Sigmoid colon (tissue), 4 donors: Measurements from ENCODE around the gene CDH13.

Experiments used
- POLR2A ChIP-seq, 2 donors: fragments of 450-650 bp; IDR thresholded peaks; one replicate each; pipeline ENCODE4 v1.6.1; 2016; ENCODE audit warnings: antibody characterized with exemption in 2 of 2, mild to moderate bottlenecking in 2 of 2, moderate library complexity in 2 of 2
- POLR2AphosphoS5 ChIP-seq, 4 donors: sonication (generic); formaldehyde crosslinking; IDR thresholded peaks; one replicate each; pipeline ENCODE4 v1.6.1; 2017; ENCODE audit warnings: antibody characterized with exemption in 4 of 4
- TF ChIP-seq, protein P1 (sequence below), 4 experiments: fragments of 450-650 bp in 3 of 4; fragments of 200-600 bp in 1 of 4; IDR thresholded peaks; one replicate each; pipeline ENCODE4 v1.5.1; 2016 to 2019; ENCODE audit warnings: antibody characterized with exemption in 4 of 4, mild to moderate bottlenecking in 3 of 4, moderate library complexity in 2 of 4

DNA sequence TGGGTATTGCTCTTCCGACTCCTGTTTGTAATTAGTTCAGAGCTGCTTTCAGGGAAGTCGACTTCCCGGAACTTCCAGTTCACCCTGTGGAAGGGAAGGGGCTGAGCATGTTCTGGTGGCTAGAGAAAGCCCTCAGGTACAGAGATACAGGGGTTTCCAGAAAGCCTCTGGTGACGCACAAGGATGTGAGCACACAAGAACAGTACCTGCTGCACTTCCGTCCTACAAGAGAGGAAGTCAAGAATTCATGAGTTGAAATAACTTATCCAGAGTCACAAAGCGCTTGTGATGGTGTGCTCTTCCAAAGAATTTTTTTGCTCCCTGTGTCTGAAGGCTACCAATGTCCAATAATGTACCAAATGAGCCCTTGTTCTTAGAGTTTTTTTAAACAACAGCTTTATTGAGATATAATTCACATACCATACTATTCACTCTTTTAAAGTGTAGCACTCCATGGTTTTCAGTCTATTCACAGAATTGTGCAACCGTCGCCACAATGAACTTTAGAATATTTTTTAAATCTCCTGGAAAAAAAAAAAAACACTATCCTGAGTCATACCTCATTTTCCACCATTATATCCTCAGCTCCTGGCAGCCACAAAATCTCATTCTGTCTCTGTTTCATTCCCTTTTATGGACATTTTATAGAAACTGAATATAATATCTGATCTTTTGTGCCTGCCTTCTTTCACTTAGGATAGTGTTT lies 327.6 kb downstream of the CDH13 start:
- TF ChIP-seq, protein P1, sequence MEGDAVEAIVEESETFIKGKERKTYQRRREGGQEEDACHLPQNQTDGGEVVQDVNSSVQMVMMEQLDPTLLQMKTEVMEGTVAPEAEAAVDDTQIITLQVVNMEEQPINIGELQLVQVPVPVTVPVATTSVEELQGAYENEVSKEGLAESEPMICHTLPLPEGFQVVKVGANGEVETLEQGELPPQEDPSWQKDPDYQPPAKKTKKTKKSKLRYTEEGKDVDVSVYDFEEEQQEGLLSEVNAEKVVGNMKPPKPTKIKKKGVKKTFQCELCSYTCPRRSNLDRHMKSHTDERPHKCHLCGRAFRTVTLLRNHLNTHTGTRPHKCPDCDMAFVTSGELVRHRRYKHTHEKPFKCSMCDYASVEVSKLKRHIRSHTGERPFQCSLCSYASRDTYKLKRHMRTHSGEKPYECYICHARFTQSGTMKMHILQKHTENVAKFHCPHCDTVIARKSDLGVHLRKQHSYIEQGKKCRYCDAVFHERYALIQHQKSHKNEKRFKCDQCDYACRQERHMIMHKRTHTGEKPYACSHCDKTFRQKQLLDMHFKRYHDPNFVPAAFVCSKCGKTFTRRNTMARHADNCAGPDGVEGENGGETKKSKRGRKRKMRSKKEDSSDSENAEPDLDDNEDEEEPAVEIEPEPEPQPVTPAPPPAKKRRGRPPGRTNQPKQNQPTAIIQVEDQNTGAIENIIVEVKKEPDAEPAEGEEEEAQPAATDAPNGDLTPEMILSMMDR (IDR thresholded peaks at IDR 0.05) = no peak
- TF ChIP-seq POLR2AphosphoS5 (IDR thresholded peaks at IDR 0.05) (no peak), POLR2A (IDR thresholded peaks at IDR 0.05) (no peak)
